ENCODE results near the gene MYT1. TPM values are rescaled to one million over a fixed set of nuclear protein-coding genes. Genes with fewer than 3 reads are reported as not detected.

MYT1 gene
- total and polyA plus RNA-seq, 2 of the 13 experiments (the other 11 are each of a cell fraction or from before 2014, with no cell fraction given): 0.58 to 2.5 TPM

- peak; percentile 92 for TF ChIP-seq SOX13 (IDR thresholded peaks at IDR 0.05)
- peak in 1 of 2 experiments; percentile 98; a peak in 2 of 4 replicates for TF ChIP-seq SOX13 (CRISPR knock-in tag; conservative IDR thresholded peaks at IDR 0.05 in 1 of 2, IDR thresholded peaks at IDR 0.05 in 1 of 2)
- TF ChIP-seq CENPX (CRISPR knock-in tag; IDR thresholded peaks at IDR 0.05): no peak
- TF ChIP-seq NFKBIZ (CRISPR knock-in tag; IDR thresholded peaks at IDR 0.05): peak; percentile 82
- 0 out of 2 replicates have a peak, but pooled peaks have one; percentile 42 for TF ChIP-seq POLR2AphosphoS5 (IDR thresholded peaks at IDR 0.05; ENCODE audit: low read depth, low read length)
- no peak for TF ChIP-seq AGO2 (optimal IDR thresholded peaks at IDR 0.05; ENCODE audit: low read depth, low read length)
- TF ChIP-seq SNAPC2 (CRISPR knock-in tag; IDR thresholded peaks at IDR 0.05): peak; percentile 72; the same call in 1 of the 2 replicates
- TF ChIP-seq RELA (CRISPR knock-in tag; IDR thresholded peaks at IDR 0.05): 0 out of 2 replicates have a peak, but pooled peaks have one; percentile 33
- no peak for TF ChIP-seq TBP (CRISPR knock-in tag; IDR thresholded peaks at IDR 0.05)
- peak; percentile 83; the same call in 1 of the 2 replicates for TF ChIP-seq ATF2 (CRISPR knock-in tag; IDR thresholded peaks at IDR 0.05)
- TF ChIP-seq PAF1 (CRISPR knock-in tag; IDR thresholded peaks at IDR 0.05): no peak
- no peak for TF ChIP-seq PRDM4 (CRISPR knock-in tag; IDR thresholded peaks at IDR 0.05; ENCODE audit: borderline replicate concordance)
- TF ChIP-seq HDAC6 (IDR thresholded peaks at IDR 0.05; ENCODE audit: low read depth, low read length): no peak
- no peak for TF ChIP-seq IKZF4 (CRISPR knock-in tag; IDR thresholded peaks at IDR 0.05; ENCODE audit: borderline replicate concordance, low read depth, not compliant biosample characterization)
- TF ChIP-seq TRAFD1 (CRISPR knock-in tag; IDR thresholded peaks at IDR 0.05; ENCODE audit: borderline replicate concordance): no peak
- TF ChIP-seq ATF7-NPFF (CRISPR knock-in tag; IDR thresholded peaks at IDR 0.05; ENCODE audit: low read depth): no peak
- TF ChIP-seq TMF1 (CRISPR knock-in tag; IDR thresholded peaks at IDR 0.05; ENCODE audit: low read depth): 0 out of 2 replicates have a peak, but pooled peaks have one; percentile 64
- peak; percentile 89; the same call in 1 of the 2 replicates for TF ChIP-seq MIXL1 (CRISPR knock-in tag; IDR thresholded peaks at IDR 0.05)
Measured at GRCh38 chr20:64188682-64189529, 24.7 kb downstream of the MYT1 start (continued).

Data from HepG2 (cell line).